ENCODE data around the gene OR4A5.
"Not testable (repeated sequence)": the region's sequence is repeated elsewhere in the genome, so short reads cannot be mapped to it uniquely, and the experiment has no call there.

The OR4A5 gene

DNA sequence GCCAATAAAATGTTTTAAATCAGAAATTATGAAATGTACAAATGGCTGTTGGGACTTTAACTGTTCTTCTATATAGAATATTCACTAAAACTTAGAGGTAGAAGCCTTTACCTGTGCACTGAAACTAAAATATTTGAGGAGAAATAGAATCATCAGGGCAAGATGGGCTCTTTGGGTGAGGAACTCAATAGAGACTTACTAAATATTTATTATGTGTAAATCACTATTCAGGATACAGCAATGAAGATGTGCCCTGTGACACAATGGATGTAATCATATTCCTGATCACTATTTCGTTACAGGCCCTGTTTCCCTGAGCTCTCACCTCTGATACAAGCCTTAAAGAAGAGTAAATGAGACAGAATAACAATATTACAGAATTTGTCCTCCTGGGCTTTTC, at the start of gene OR4A5:
TSS of gene OR4A5 (plus strand) at position 301 of the 400 bp plus-strand sequence. CDS start at position 354, 53 bp downstream.
- in situ Hi-C loops (cut with HindIII; ENCODE audit: low sequenced_read_pairs), result not testable (repeated sequence)

- in situ Hi-C loops (cut with HindIII; ENCODE audit: low sequenced_read_pairs), result not testable (repeated sequence)
Measured at GRCh38 chr11:54720094-54720493, 13.5 kb downstream of the OR4A5 start.
